Measurements from ENCODE around the gene ISYNA1. TPM values are rescaled to one million over a fixed set of nuclear protein-coding genes. Genes with fewer than 3 reads are reported as not detected.

ISYNA1 gene
- total and polyA plus RNA-seq, 10 of the 15 experiments (the other 5 are each of a cell fraction or from before 2014, with no cell fraction given) = 1.9 to 37.0 (median 9.1) TPM

DNA sequence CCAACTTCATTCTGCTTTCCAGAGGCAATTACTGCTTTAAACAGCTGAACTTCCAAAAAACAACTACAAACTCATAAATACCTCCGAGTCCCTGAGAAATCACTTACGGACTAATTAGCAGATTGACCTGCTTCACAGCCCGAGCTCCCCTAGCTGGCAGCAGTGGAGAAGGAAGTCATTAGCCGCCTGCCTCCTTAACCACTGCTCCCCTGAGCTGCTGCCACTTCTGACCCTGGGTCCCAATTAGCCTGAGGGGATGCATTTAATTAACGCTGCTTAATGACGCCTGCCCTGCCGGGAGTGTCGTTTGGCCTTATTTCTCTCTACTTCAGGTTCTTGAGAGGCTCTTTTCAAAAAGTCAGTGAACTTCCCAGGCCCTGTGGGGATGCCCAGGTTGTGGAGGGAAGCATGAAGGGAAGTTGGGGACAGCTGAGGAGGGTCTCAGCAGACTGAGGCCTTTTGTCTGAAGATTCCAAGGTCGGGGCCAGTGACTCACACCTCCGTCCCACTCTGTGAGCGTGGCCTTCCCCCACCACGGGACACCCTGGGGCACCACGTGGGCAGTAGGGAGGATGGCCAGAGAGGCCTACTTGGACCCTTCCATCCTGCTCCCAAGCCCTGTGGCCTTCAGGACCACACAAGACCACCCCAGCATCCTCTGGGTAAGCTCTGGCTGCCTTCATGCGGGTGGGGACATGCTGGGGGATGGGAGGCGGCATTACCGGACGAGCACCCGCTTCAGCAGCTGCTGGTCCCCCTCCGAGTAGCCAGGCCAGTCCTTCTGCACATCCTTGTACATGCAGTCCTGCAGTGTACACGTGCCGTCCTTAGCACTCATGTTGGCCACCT, 19.8 kb upstream of the ISYNA1 start:
- Histone ChIP-seq H3K27ac (ENCODE audit: control insufficient read depth, insufficient read depth) (no peak overlapping the region), H2AFZ (ENCODE audit: control insufficient read depth, low read depth, low read length) (no peak overlapping the region), H3K4me2 (ENCODE audit: control insufficient read depth, insufficient read depth) (no peak overlapping the region), H3K9ac (ENCODE audit: control insufficient read depth, insufficient read depth, low read length) (no peak overlapping the region), H4K20me1 (ENCODE audit: control insufficient read depth, insufficient read depth) (peaks cover 4% of the 10 kb centered on the region; the same call in 1 of the 2 replicates), H3K9me3 (replicated peaks; ENCODE audit: control insufficient read depth, insufficient read depth, low read length) (no peaks in the 10 kb centered on the region), H3K36me3 (ENCODE audit: control insufficient read depth in 2 of 2, insufficient read depth in 2 of 2, low read length in 1 of 2) (peaks cover 19 to 36% of the 10 kb centered on the region in 2 experiments; a peak in 3 of 4 replicates), H3K27me3 (replicated peaks in 1 of 2; ENCODE audit: control insufficient read depth in 2 of 2, insufficient read depth in 2 of 2, low read length in 1 of 2) (no peaks in the 10 kb centered on the region), H3K4me3 (no peak overlapping the region), H3K4me1 (ENCODE audit: control insufficient read depth, insufficient read depth, low read length) (no peaks in the 10 kb centered on the region), H3K79me2 (ENCODE audit: control insufficient read depth, insufficient read depth, low read length) (no peaks in the 10 kb centered on the region)
- SMC1A ChIA-PET (ENCODE audit: uncharacterized antibody, unreplicated experiment) = no interaction called here
- no peak for ATAC-seq
- POLR2A ChIA-PET = no interaction called here
- CTCF ChIA-PET = interaction anchor here (1.4 kb wide), 1 partner anchor 12 kb away, joined by 6 read pairs; no protein-coding TSS in a partner anchor
- no peak for FAIRE-seq
- TF ChIP-seq ZNF217 (IDR thresholded peaks at IDR 0.05) = no peak
- TF ChIP-seq SMAD1 (IDR thresholded peaks at IDR 0.05; ENCODE audit: low read depth, partially characterized antibody) = no peak
- TF ChIP-seq PML (IDR thresholded peaks at IDR 0.05; ENCODE audit: low read length) = no peak
- no peak for TF ChIP-seq CBX3 (IDR thresholded peaks at IDR 0.05; ENCODE audit: borderline replicate concordance, low read depth)
- TF ChIP-seq POLR2AphosphoS2 (IDR thresholded peaks at IDR 0.05; ENCODE audit: low read depth, low read length) = no peak
- no peak for TF ChIP-seq ZSCAN29 (IDR thresholded peaks at IDR 0.05)
- TF ChIP-seq, protein P1, sequence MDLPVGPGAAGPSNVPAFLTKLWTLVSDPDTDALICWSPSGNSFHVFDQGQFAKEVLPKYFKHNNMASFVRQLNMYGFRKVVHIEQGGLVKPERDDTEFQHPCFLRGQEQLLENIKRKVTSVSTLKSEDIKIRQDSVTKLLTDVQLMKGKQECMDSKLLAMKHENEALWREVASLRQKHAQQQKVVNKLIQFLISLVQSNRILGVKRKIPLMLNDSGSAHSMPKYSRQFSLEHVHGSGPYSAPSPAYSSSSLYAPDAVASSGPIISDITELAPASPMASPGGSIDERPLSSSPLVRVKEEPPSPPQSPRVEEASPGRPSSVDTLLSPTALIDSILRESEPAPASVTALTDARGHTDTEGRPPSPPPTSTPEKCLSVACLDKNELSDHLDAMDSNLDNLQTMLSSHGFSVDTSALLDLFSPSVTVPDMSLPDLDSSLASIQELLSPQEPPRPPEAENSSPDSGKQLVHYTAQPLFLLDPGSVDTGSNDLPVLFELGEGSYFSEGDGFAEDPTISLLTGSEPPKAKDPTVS (IDR thresholded peaks at IDR 0.05; ENCODE audit: low read depth, low read length) = no peak
- TF ChIP-seq ZNF274 (IDR thresholded peaks at IDR 0.05; ENCODE audit: insufficient read depth, insufficient read length) = no peak
- TF ChIP-seq, protein P2, sequence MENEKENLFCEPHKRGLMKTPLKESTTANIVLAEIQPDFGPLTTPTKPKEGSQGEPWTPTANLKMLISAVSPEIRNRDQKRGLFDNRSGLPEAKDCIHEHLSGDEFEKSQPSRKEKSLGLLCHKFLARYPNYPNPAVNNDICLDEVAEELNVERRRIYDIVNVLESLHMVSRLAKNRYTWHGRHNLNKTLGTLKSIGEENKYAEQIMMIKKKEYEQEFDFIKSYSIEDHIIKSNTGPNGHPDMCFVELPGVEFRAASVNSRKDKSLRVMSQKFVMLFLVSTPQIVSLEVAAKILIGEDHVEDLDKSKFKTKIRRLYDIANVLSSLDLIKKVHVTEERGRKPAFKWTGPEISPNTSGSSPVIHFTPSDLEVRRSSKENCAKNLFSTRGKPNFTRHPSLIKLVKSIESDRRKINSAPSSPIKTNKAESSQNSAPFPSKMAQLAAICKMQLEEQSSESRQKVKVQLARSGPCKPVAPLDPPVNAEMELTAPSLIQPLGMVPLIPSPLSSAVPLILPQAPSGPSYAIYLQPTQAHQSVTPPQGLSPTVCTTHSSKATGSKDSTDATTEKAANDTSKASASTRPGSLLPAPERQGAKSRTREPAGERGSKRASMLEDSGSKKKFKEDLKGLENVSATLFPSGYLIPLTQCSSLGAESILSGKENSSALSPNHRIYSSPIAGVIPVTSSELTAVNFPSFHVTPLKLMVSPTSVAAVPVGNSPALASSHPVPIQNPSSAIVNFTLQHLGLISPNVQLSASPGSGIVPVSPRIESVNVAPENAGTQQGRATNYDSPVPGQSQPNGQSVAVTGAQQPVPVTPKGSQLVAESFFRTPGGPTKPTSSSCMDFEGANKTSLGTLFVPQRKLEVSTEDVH (IDR thresholded peaks at IDR 0.05; ENCODE audit: low read depth, partially characterized antibody) = no peak
- TF ChIP-seq, protein P3, sequence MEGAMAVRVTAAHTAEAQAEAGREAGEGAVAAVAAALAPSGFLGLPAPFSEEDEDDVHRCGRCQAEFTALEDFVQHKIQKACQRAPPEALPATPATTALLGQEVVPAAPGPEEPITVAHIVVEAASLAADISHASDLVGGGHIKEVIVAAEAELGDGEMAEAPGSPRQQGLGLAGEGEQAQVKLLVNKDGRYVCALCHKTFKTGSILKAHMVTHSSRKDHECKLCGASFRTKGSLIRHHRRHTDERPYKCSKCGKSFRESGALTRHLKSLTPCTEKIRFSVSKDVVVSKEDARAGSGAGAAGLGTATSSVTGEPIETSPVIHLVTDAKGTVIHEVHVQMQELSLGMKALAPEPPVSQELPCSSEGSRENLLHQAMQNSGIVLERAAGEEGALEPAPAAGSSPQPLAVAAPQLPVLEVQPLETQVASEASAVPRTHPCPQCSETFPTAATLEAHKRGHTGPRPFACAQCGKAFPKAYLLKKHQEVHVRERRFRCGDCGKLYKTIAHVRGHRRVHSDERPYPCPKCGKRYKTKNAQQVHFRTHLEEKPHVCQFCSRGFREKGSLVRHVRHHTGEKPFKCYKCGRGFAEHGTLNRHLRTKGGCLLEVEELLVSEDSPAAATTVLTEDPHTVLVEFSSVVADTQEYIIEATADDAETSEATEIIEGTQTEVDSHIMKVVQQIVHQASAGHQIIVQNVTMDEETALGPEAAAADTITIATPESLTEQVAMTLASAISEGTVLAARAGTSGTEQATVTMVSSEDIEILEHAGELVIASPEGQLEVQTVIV (IDR thresholded peaks at IDR 0.05; ENCODE audit: borderline replicate concordance, partially characterized antibody) = no peak
- TF ChIP-seq, protein P4, sequence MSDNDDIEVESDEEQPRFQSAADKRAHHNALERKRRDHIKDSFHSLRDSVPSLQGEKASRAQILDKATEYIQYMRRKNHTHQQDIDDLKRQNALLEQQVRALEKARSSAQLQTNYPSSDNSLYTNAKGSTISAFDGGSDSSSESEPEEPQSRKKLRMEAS (IDR thresholded peaks at IDR 0.05; ENCODE audit: low read depth, low read length) = no peak
- TF ChIP-seq NRF1 (conservative IDR thresholded peaks at IDR 0.05; ENCODE audit: low read depth, low read length) = no peak
- in situ Hi-C loops (cut with MboI) (loop anchor here (10.0 to 25.0 kb wide), 2 partner anchors 217 to 405 kb away; no protein-coding TSS in a partner anchor), intact Hi-C loops (cut with micrococcal nuclease; ENCODE audit: unreplicated experiment) (loop anchor here (10.0 kb wide), 1 partner anchor 387 kb away; no protein-coding TSS in a partner anchor)
- no TSS peak for BruUV-seq (replicated peaks)
- WGBS (ENCODE audit: insufficient coverage, insufficient replicate concordance, low lambda C conversion rate, missing lambda C conversion rate) = 92% methylated on average over 21 of the region's 21 CpGs
- no peak for DNase-seq (ENCODE audit: low read depth, low spot score)
- RAD21 ChIA-PET (ENCODE audit: unreplicated experiment) = no interaction called here
